Neural cell (in vitro differentiated cells): ENCODE results near the gene AIFM2. TPM values are rescaled to one million over a fixed set of nuclear protein-coding genes. Genes with fewer than 3 reads are reported as not detected.
"Not testable (repeated sequence)": the region's sequence is repeated elsewhere in the genome, so short reads cannot be mapped to it uniquely, and the experiment has no call there.

Experiments used
- H2AFZ ChIP-seq: fragments of 200-600, 300-800 bp; sonication (generic), shearing (Covaris generic); 2 replicates; pipeline ENCODE4 v1.6.0; 2014; ENCODE audit warnings: low read depth, mild to moderate bottlenecking, antibody characterized with exemption, low read length, moderate library complexity
- H3F3A ChIP-seq: fragments of 200-600 bp; shearing (Covaris generic); 2 replicates; pipeline ENCODE4 v1.6.1; 2016; ENCODE audit warnings: mild to moderate bottlenecking, moderate library complexity, mixed read lengths, antibody characterized with exemption, low read length; ENCODE audit not compliant: insufficient read depth, poor library complexity, severe bottlenecking
- H3K27ac ChIP-seq: fragments of 200-600, 300-800 bp; sonication (generic), shearing (Covaris generic); 2 replicates; pipeline ENCODE4 v1.5.1; 2014; ENCODE audit warnings: mild to moderate bottlenecking, low read length, moderate library complexity
- H3K27me3 ChIP-seq: fragments of 300-800, 200-600 bp; sonication (generic), shearing (Covaris generic); 2 replicates; pipeline ENCODE4 v1.6.0; 2014; ENCODE audit warnings: mild to moderate bottlenecking, low read depth, low read length, moderate library complexity; ENCODE audit not compliant: insufficient read depth
- H3K36me3 ChIP-seq: fragments of 300-800, 200-600 bp; sonication (generic), shearing (Covaris generic); 2 replicates; pipeline ENCODE4 v1.5.1; 2014; ENCODE audit warnings: mild to moderate bottlenecking, antibody characterized with exemption, low read length, moderate library complexity; ENCODE audit not compliant: insufficient read depth
- H3K4me2 ChIP-seq: fragments of 300-800, 200-600 bp; sonication (generic), shearing (Covaris generic); 2 replicates; pipeline ENCODE4 v1.6.0; 2014; ENCODE audit warnings: mild to moderate bottlenecking, low read length
- H3K4me3 ChIP-seq: fragments of 300-800, 200-600 bp; sonication (generic), shearing (Covaris generic); 2 replicates; pipeline ENCODE4 v1.5.1; 2014; ENCODE audit warnings: mild to moderate bottlenecking, low read length, moderate library complexity
- H3K79me2 ChIP-seq: fragments of 200-600 bp; shearing (Covaris generic); replicated peaks from 2 replicates; pipeline ENCODE4 v1.6.0; 2014; ENCODE audit warnings: mild to moderate bottlenecking, low read length, moderate library complexity; ENCODE audit not compliant: insufficient read depth
- H3K9ac ChIP-seq: fragments of 300-800, 200-600 bp; sonication (generic), shearing (Covaris generic); 2 replicates; pipeline ENCODE4 v1.6.1; 2016; ENCODE audit warnings: mild to moderate bottlenecking, low read length, mixed read lengths
- H3K9me2 ChIP-seq: fragments of 200-600 bp; shearing (Covaris generic); 2 replicates; pipeline ENCODE4 v1.6.1; 2016; ENCODE audit warnings: mild to moderate bottlenecking, low read length, mixed read lengths; ENCODE audit not compliant: insufficient read depth
- H3K9me3 ChIP-seq: fragments of 200-600, 300-800 bp; sonication (generic), shearing (Covaris generic); 2 replicates; pipeline ENCODE4 v1.6.1; 2016; ENCODE audit warnings: mild to moderate bottlenecking, mixed run types, low read length, moderate library complexity, mixed read lengths
- H4K20me1 ChIP-seq: fragments of 200-600 bp; shearing (Covaris generic); 2 replicates; pipeline ENCODE4 v1.6.1; 2016; ENCODE audit warnings: mild to moderate bottlenecking, mixed run types; ENCODE audit not compliant: insufficient read depth
- CTCF ChIP-seq: fragments of 450-650 bp; IDR thresholded peaks from 2 replicates; pipeline ENCODE4 v1.5.1; 2014; ENCODE audit warnings: antibody characterized with exemption, mild to moderate bottlenecking, moderate library complexity; ENCODE audit not compliant: poor library complexity, severe bottlenecking
- EP300 ChIP-seq: fragments of 450-650 bp; conservative IDR thresholded peaks from 2 replicates; pipeline ENCODE4 v1.6.1; 2014; ENCODE audit warnings: antibody characterized with exemption, mild to moderate bottlenecking, moderate library complexity; ENCODE audit not compliant: poor library complexity, severe bottlenecking
- EZH2 ChIP-seq: fragments of 200-600, 300-800 bp; shearing (Covaris generic), sonication (generic); IDR thresholded peaks from 2 replicates; pipeline ENCODE4 v1.6.1; 2014; ENCODE audit warnings: antibody characterized with exemption, low read length, borderline replicate concordance, mild to moderate bottlenecking; ENCODE audit not compliant: insufficient read depth, poor library complexity, severe bottlenecking
- MXI1 ChIP-seq: fragments of 450-650 bp; conservative IDR thresholded peaks from 2 replicates; pipeline ENCODE4 v1.6.1; 2014; ENCODE audit warnings: antibody characterized with exemption, mild to moderate bottlenecking; ENCODE audit not compliant: poor library complexity, severe bottlenecking
- POLR2AphosphoS5 ChIP-seq: IDR thresholded peaks from 2 replicates; pipeline ENCODE4 v1.6.1; 2012
- RAD21 ChIP-seq: fragments of 450-650 bp; conservative IDR thresholded peaks from 2 replicates; pipeline ENCODE4 v1.6.1; 2014; ENCODE audit warnings: antibody characterized with exemption, mild to moderate bottlenecking, moderate library complexity
- REST ChIP-seq: IDR thresholded peaks from 2 replicates; pipeline ENCODE4 v1.6.1; 2012; ENCODE audit warnings: borderline replicate concordance
- SMC3 ChIP-seq: fragments of 450-650 bp; conservative IDR thresholded peaks from 2 replicates; pipeline ENCODE4 v1.6.1; 2014; ENCODE audit warnings: antibody characterized with exemption, mild to moderate bottlenecking, moderate library complexity; ENCODE audit not compliant: poor library complexity
- TAF1 ChIP-seq: IDR thresholded peaks from 2 replicates; pipeline ENCODE4 v1.6.1; 2012; ENCODE audit warnings: low read depth
- polyA plus RNA-seq: library from polyadenylated mRNA; depleted of rRNA; stranded (reverse); fragments of >200 nt; gene quantifications from 2 replicates; pipeline ENCODE4 v1.2.3, GENCODE V29; 2014

AIFM2 gene
- polyA plus RNA-seq, 1 donor from 2014 or later: 0.78 TPM

DNA sequence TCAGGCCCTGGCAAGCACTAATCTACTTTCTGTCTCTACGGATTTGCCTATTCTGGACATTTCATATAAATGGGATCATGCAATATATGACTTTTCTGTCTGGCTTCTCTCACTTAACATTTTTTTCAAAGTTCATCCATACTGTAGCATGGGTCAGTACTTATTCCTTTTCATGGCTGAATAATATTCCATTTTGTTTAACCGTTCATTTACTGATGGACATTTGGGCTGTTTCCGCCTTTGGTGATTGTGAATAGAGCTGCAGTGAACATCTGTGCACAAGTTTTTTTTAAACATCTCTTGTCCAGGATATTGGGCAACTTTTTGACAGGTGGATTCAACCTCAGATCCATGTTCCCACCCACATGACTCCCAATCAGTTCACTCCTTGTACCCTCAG, 31.0 kb downstream of the AIFM2 start:
- no peak for TF ChIP-seq MXI1
- no peak for TF ChIP-seq SMC3
- no peak for TF ChIP-seq EP300
- no peak for TF ChIP-seq EZH2
- no peak for TF ChIP-seq TAF1
- no peak for TF ChIP-seq CTCF
- no peak for TF ChIP-seq POLR2AphosphoS5
- TF ChIP-seq REST: no peak
- no peak for TF ChIP-seq RAD21
- H3K4me2 ChIP-seq: no peak overlapping the region
- H3K27me3 ChIP-seq: no peaks in the 10 kb centered on the region
- H2AFZ ChIP-seq: no peak overlapping the region
- H3K36me3 ChIP-seq: peaks cover 2% of the 10 kb centered on the region
- H3K79me2 ChIP-seq: no peaks in the 10 kb centered on the region
- no peaks in the 10 kb centered on the region for H3K9me2 ChIP-seq
- no peak overlapping the region for H3K9ac ChIP-seq
- no peaks in the 10 kb centered on the region for H3F3A ChIP-seq
- no peak overlapping the region for H3K4me3 ChIP-seq
- no peaks in the 10 kb centered on the region for H4K20me1 ChIP-seq
- no peak overlapping the region for H3K27ac ChIP-seq
- no peaks in the 10 kb centered on the region for H3K9me3 ChIP-seq

- H4K20me1 ChIP-seq, H3F3A ChIP-seq, H3K27me3 ChIP-seq, H3K79me2 ChIP-seq, H3K4me3 ChIP-seq, H3K27ac ChIP-seq, H3K9ac ChIP-seq, H3K9me2 ChIP-seq, H3K36me3 ChIP-seq, H3K9me3 ChIP-seq, H3K4me2 ChIP-seq, H2AFZ ChIP-seq: not testable (repeated sequence)
Measured at GRCh38 chr10:70101068-70101562, 31.5 kb downstream of the AIFM2 start.

GRCh38 chr10:70098271-70098670, 34.4 kb downstream of the AIFM2 start:
- peaks cover 17% of the 10 kb centered on the region for H3K36me3 ChIP-seq
- TF ChIP-seq EP300 (no peak), CTCF (no peak), SMC3 (no peak), EZH2 (no peak)
- H4K20me1 ChIP-seq: no peaks in the 10 kb centered on the region
- H3K27ac ChIP-seq: no peak overlapping the region
- no peaks in the 10 kb centered on the region for H3K27me3 ChIP-seq
- H3K79me2 ChIP-seq: no peaks in the 10 kb centered on the region
- no peak overlapping the region for H3K4me2 ChIP-seq
- H3K9me2 ChIP-seq: no peaks in the 10 kb centered on the region
- H3K4me3 ChIP-seq: no peak overlapping the region
- H2AFZ ChIP-seq: no peak overlapping the region
- H3K9ac ChIP-seq: no peak overlapping the region
- H3K9me3 ChIP-seq: no peaks in the 10 kb centered on the region
- H3F3A ChIP-seq: no peaks in the 10 kb centered on the region
